HepG2 (cell line): ENCODE data around the gene EMB.
"Not testable (repeated sequence)": the region's sequence is repeated elsewhere in the genome, so short reads cannot be mapped to it uniquely, and the experiment has no call there.

Experiments
- ATF7 ChIP-seq, 2 experiments: fragments of 450-650 bp in 1 of 2; sonication (generic) in 1 of 2; formaldehyde crosslinking in 1 of 2; IDR thresholded peaks; 2 replicates each; pipeline versions ENCODE4 v1.4.0 to v1.6.1; 2016 to 2020; ENCODE audit warnings: antibody characterized with exemption in 1 of 2, mild to moderate bottlenecking in 1 of 2, missing genetic modification reagents in 1 of 2
- CREM ChIP-seq, 2 experiments: sonication (generic) in 1 of 2; formaldehyde crosslinking in 1 of 2; IDR thresholded peaks; 2 replicates each; pipeline versions ENCODE4 v1.4.0 to v1.6.1; 2016 to 2020; ENCODE audit warnings: antibody characterized with exemption in 1 of 2, mild to moderate bottlenecking in 1 of 2, missing genetic modification reagents in 1 of 2
- ERF ChIP-seq: IDR thresholded peaks from 2 replicates; pipeline ENCODE4 v1.6.1; 2018; ENCODE audit warnings: missing biosample characterization, missing genetic modification reagents
- ETV6 ChIP-seq: sonication (generic); formaldehyde crosslinking; conservative IDR thresholded peaks from 2 replicates; pipeline ENCODE4 v1.4.0; 2020; ENCODE audit warnings: missing genetic modification reagents
- HDAC6 ChIP-seq: fragments of 200-600 bp; sonication (generic); IDR thresholded peaks from 2 replicates; pipeline ENCODE4 v1.7.0; 2017; ENCODE audit warnings: mild to moderate bottlenecking, antibody characterized with exemption, low read length, low read depth
- ISL2 ChIP-seq: sonication (generic); formaldehyde crosslinking; IDR thresholded peaks from 2 replicates; pipeline ENCODE4 v1.5.0; 2020; ENCODE audit warnings: missing genetic modification reagents
- SMC3 ChIP-seq: IDR thresholded peaks from 2 replicates; pipeline ENCODE4 v1.6.1; 2011; ENCODE audit warnings: low read length, improper control_type of control experiment
- ZBTB7B ChIP-seq: sonication (generic); formaldehyde crosslinking; IDR thresholded peaks from 2 replicates; pipeline ENCODE4 v1.4.0; 2020; ENCODE audit warnings: missing genetic modification reagents
- TF ChIP-seq, protein P1 (sequence below): fragments of 450-650 bp; IDR thresholded peaks from 2 replicates; pipeline ENCODE4 v1.6.1; 2016
- TF ChIP-seq, protein P2 (sequence below): sonication (generic); formaldehyde crosslinking; IDR thresholded peaks from 2 replicates; pipeline ENCODE4 v1.5.0; 2020; ENCODE audit warnings: mild to moderate bottlenecking, missing genetic modification reagents, moderate library complexity
- TF ChIP-seq, protein P3 (sequence below): sonication (generic); formaldehyde crosslinking; IDR thresholded peaks from 2 replicates; pipeline ENCODE4 v1.9.0; 2021; ENCODE audit warnings: missing genetic modification reagents, mild to moderate bottlenecking, borderline replicate concordance
- TF ChIP-seq, protein P4 (sequence below), 2 experiments: sonication (generic) in 1 of 2; formaldehyde crosslinking in 1 of 2; IDR thresholded peaks; 2 replicates each; pipeline versions ENCODE4 v1.5.1 to v1.6.1; 2011 to 2020; ENCODE audit warnings: borderline replicate concordance in 1 of 2, low read depth in 1 of 2, low read length in 1 of 2, mild to moderate bottlenecking in 1 of 2, missing genetic modification reagents in 1 of 2, moderate library complexity in 1 of 2

- TF ChIP-seq, protein P1, sequence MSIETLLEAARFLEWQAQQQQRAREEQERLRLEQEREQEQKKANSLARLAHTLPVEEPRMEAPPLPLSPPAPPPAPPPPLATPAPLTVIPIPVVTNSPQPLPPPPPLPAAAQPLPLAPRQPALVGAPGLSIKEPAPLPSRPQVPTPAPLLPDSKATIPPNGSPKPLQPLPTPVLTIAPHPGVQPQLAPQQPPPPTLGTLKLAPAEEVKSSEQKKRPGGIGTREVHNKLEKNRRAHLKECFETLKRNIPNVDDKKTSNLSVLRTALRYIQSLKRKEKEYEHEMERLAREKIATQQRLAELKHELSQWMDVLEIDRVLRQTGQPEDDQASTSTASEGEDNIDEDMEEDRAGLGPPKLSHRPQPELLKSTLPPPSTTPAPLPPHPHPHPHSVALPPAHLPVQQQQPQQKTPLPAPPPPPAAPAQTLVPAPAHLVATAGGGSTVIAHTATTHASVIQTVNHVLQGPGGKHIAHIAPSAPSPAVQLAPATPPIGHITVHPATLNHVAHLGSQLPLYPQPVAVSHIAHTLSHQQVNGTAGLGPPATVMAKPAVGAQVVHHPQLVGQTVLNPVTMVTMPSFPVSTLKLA = not testable (repeated sequence)
- TF ChIP-seq ISL2; ETV6 (CRISPR knock-in tag); HDAC6; ZBTB7B (CRISPR knock-in tag); SMC3; ERF (CRISPR knock-in tag); CREM (IDR thresholded peaks at IDR 0.05); CREM (CRISPR knock-in tag; IDR thresholded peaks at IDR 0.05); ATF7 (IDR thresholded peaks at IDR 0.05); ATF7 (CRISPR knock-in tag; IDR thresholded peaks at IDR 0.05): not testable (repeated sequence)
- TF ChIP-seq, protein P2, sequence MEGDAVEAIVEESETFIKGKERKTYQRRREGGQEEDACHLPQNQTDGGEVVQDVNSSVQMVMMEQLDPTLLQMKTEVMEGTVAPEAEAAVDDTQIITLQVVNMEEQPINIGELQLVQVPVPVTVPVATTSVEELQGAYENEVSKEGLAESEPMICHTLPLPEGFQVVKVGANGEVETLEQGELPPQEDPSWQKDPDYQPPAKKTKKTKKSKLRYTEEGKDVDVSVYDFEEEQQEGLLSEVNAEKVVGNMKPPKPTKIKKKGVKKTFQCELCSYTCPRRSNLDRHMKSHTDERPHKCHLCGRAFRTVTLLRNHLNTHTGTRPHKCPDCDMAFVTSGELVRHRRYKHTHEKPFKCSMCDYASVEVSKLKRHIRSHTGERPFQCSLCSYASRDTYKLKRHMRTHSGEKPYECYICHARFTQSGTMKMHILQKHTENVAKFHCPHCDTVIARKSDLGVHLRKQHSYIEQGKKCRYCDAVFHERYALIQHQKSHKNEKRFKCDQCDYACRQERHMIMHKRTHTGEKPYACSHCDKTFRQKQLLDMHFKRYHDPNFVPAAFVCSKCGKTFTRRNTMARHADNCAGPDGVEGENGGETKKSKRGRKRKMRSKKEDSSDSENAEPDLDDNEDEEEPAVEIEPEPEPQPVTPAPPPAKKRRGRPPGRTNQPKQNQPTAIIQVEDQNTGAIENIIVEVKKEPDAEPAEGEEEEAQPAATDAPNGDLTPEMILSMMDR = not testable (repeated sequence)
- TF ChIP-seq, protein P3, sequence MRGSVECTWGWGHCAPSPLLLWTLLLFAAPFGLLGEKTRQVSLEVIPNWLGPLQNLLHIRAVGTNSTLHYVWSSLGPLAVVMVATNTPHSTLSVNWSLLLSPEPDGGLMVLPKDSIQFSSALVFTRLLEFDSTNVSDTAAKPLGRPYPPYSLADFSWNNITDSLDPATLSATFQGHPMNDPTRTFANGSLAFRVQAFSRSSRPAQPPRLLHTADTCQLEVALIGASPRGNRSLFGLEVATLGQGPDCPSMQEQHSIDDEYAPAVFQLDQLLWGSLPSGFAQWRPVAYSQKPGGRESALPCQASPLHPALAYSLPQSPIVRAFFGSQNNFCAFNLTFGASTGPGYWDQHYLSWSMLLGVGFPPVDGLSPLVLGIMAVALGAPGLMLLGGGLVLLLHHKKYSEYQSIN (CRISPR knock-in tag) = not testable (repeated sequence)
- TF ChIP-seq, protein P4, sequence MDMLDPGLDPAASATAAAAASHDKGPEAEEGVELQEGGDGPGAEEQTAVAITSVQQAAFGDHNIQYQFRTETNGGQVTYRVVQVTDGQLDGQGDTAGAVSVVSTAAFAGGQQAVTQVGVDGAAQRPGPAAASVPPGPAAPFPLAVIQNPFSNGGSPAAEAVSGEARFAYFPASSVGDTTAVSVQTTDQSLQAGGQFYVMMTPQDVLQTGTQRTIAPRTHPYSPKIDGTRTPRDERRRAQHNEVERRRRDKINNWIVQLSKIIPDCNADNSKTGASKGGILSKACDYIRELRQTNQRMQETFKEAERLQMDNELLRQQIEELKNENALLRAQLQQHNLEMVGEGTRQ (IDR thresholded peaks at IDR 0.05; ENCODE audit: low read depth, low read length) = not testable (repeated sequence)
- TF ChIP-seq, protein P4 (CRISPR knock-in tag; IDR thresholded peaks at IDR 0.05; ENCODE audit: borderline replicate concordance) = not testable (repeated sequence)
These were observed 30.2 kb downstream of the EMB start for GRCh38 chr5:50410932-50411331.
